DMS 273 (cell line): ENCODE results near the gene HOXA7.

ENCODE experiments used
- DNase-seq: peaks from one replicate; lab custom pipeline; 2025; ENCODE audit not compliant: unreplicated experiment; lab: John Stamatoyannopoulos, UW

HOXA7 gene

GRCh38 chr7:27182285-27182841 lies 25.9 kb upstream of the HOXA7 start:
- DNase-seq: no peak

- no peak for DNase-seq
These were observed 25.4 kb upstream of the HOXA7 start for GRCh38 chr7:27181795-27182275.

- DNase-seq: no peak
These were observed 24.3 kb upstream of the HOXA7 start for GRCh38 chr7:27180431-27181420.

- DNase-seq: peak; percentile 94
These were observed 23.3 kb upstream of the HOXA7 start for GRCh38 chr7:27179503-27180430.

- no peak for DNase-seq
These were observed 22.6 kb upstream of the HOXA7 start for GRCh38 chr7:27179030-27179429.

- DNase-seq: no peak
These were observed 21.9 kb upstream of the HOXA7 start for GRCh38 chr7:27178366-27178765.

GRCh38 chr7:27177795-27178320 lies 21.4 kb upstream of the HOXA7 start:
- DNase-seq: no peak

GRCh38 chr7:27176962-27177794 lies 20.7 kb upstream of the HOXA7 start:
- DNase-seq: no peak

- no peak for DNase-seq
These were observed 20.0 kb upstream of the HOXA7 start for GRCh38 chr7:27176524-27176845.

GRCh38 chr7:27175626-27176523 lies 19.4 kb upstream of the HOXA7 start:
- no peak for DNase-seq

- no peak for DNase-seq
These were observed 18.6 kb upstream of the HOXA7 start for GRCh38 chr7:27174874-27175625.

GRCh38 chr7:27173956-27174873 lies 17.7 kb upstream of the HOXA7 start, which contains the start of gene HOXA10:
Gene HOXA10, minus strand, starts transcription at chr7:27174320. Its CDS starts 14 bp downstream, at chr7:27174306.
- no peak for DNase-seq

GRCh38 chr7:27173511-27173955 lies 17.1 kb upstream of the HOXA7 start:
- peak; percentile 83 for DNase-seq

GRCh38 chr7:27172823-27173510 lies 16.5 kb upstream of the HOXA7 start:
- peak; percentile 83 for DNase-seq

GRCh38 chr7:27172315-27172774 lies 15.9 kb upstream of the HOXA7 start:
- DNase-seq: peak; percentile 67

- peak; percentile 72 for DNase-seq
These were observed 15.3 kb upstream of the HOXA7 start for GRCh38 chr7:27171637-27172314.
